Body of pancreas (tissue), 4 donors: Measurements from ENCODE around the gene DIDO1.

ENCODE experiments used
- CTCF ChIP-seq, 7 experiments: fragments of 450-650 bp in 4 of 7; fragments of 200-600 bp in 3 of 7; sonication (generic) in 3 of 7; IDR thresholded peaks; one replicate each; pipeline ENCODE4 v1.5.1; 2016 to 2019; ENCODE audit warnings: antibody characterized with exemption in 7 of 7
- POLR2A ChIP-seq, 3 donors: fragments of 450-650 bp; IDR thresholded peaks; one replicate each; pipeline ENCODE4 v1.6.1; 2016; ENCODE audit warnings: antibody characterized with exemption in 3 of 3, mild to moderate bottlenecking in 2 of 3

- TF ChIP-seq CTCF (IDR thresholded peaks at IDR 0.05) (no peak), POLR2A (IDR thresholded peaks at IDR 0.05) (no peak)
Observed at GRCh38 chr20:62910777-62911497, 15.4 kb downstream of the DIDO1 start.
